Measurements from ENCODE around the gene PRDM7.

The PRDM7 gene

GRCh38 chr16:90035902-90036301 is 41.2 kb downstream of the PRDM7 start:
- TF ChIP-seq CTCF (IDR thresholded peaks at IDR 0.05; ENCODE audit: insufficient read depth, low read length, poor library complexity, severe bottlenecking): no peak

GRCh38 chr16:90034504-90034903 is 42.6 kb downstream of the PRDM7 start:
- H3K36me3 ChIP-seq (ENCODE audit: control insufficient read depth, insufficient read depth, low read length): no peaks in the 10 kb centered on the region; the same call in none of the 2 replicates
- no peaks in the 10 kb centered on the region for H3K27me3 ChIP-seq (replicated peaks; ENCODE audit: control insufficient read depth, insufficient read depth, low read length)
- no peak for TF ChIP-seq CTCF (IDR thresholded peaks at IDR 0.05; ENCODE audit: insufficient read depth, low read length, poor library complexity, severe bottlenecking)

More at GRCh38 chr16:90035902-90036301, 41.2 kb downstream of the PRDM7 start:
- no peaks in the 10 kb centered on the region; the same call in none of the 2 replicates for H3K36me3 ChIP-seq (ENCODE audit: control insufficient read depth, insufficient read depth, low read length)
- H3K27me3 ChIP-seq (replicated peaks; ENCODE audit: control insufficient read depth, insufficient read depth, low read length): no peaks in the 10 kb centered on the region
- no peak for DNase-seq (ENCODE audit: extremely low read depth, insufficient read length)
- H3K4me3 ChIP-seq (replicated peaks; ENCODE audit: low read depth, low read length): no peak overlapping the region

GRCh38 chr16:90033387-90033786 is 43.7 kb downstream of the PRDM7 start:
- H3K4me3 ChIP-seq (replicated peaks; ENCODE audit: low read depth, low read length): no peak overlapping the region
- H3K36me3 ChIP-seq (ENCODE audit: control insufficient read depth, insufficient read depth, low read length): no peaks in the 10 kb centered on the region; the same call in none of the 2 replicates
- TF ChIP-seq CTCF (IDR thresholded peaks at IDR 0.05; ENCODE audit: insufficient read depth, low read length, poor library complexity, severe bottlenecking): no peak
- DNase-seq (ENCODE audit: extremely low read depth, insufficient read length): no peak
- no peaks in the 10 kb centered on the region for H3K27me3 ChIP-seq (replicated peaks; ENCODE audit: control insufficient read depth, insufficient read depth, low read length)

More at GRCh38 chr16:90034504-90034903, 42.6 kb downstream of the PRDM7 start:
- no peak overlapping the region for H3K4me3 ChIP-seq (replicated peaks; ENCODE audit: low read depth, low read length)
- no peak for DNase-seq (ENCODE audit: extremely low read depth, insufficient read length)

- H3K4me3 ChIP-seq (replicated peaks; ENCODE audit: low read depth, low read length): no peak overlapping the region
- no peak for DNase-seq (ENCODE audit: extremely low read depth, insufficient read length)
- H3K27me3 ChIP-seq (replicated peaks; ENCODE audit: control insufficient read depth, insufficient read depth, low read length): no peaks in the 10 kb centered on the region
- no peaks in the 10 kb centered on the region; the same call in none of the 2 replicates for H3K36me3 ChIP-seq (ENCODE audit: control insufficient read depth, insufficient read depth, low read length)
- TF ChIP-seq CTCF (IDR thresholded peaks at IDR 0.05; ENCODE audit: insufficient read depth, low read length, poor library complexity, severe bottlenecking): no peak
Observed at GRCh38 chr16:90032674-90033331, 44.3 kb downstream of the PRDM7 start.

GRCh38 chr16:90031931-90032673 is 45.0 kb downstream of the PRDM7 start:
- no peak for DNase-seq (ENCODE audit: extremely low read depth, insufficient read length)
- no peak overlapping the region for H3K4me3 ChIP-seq (replicated peaks; ENCODE audit: low read depth, low read length)
- no peak for TF ChIP-seq CTCF (IDR thresholded peaks at IDR 0.05; ENCODE audit: insufficient read depth, low read length, poor library complexity, severe bottlenecking)
- H3K27me3 ChIP-seq (replicated peaks; ENCODE audit: control insufficient read depth, insufficient read depth, low read length): no peaks in the 10 kb centered on the region
- H3K36me3 ChIP-seq (ENCODE audit: control insufficient read depth, insufficient read depth, low read length): no peaks in the 10 kb centered on the region; the same call in 1 of the 2 replicates

Measured in GM06990 (cell line).